BJ (cell line): ENCODE results near the gene SRSF7. TPM values are rescaled to one million over a fixed set of nuclear protein-coding genes. Genes with fewer than 3 reads are reported as not detected.
"Not testable (repeated sequence)": the region's sequence is repeated elsewhere in the genome, so short reads cannot be mapped to it uniquely, and the experiment has no call there.

ENCODE experiments used
- CTCF ChIA-PET: fragments of 350-600 bp; formaldehyde crosslinking; extraction: SDS; loops from one replicate; lab custom pipeline; 2021; ENCODE audit warnings: antibody characterized with exemption, inconsistent platforms; lab: Yijun Ruan, JAX
- POLR2A ChIA-PET: fragments of 300-600 bp; sonication (Branson Sonifier 250); formaldehyde crosslinking; extraction: SDS; loops from one replicate; lab custom pipeline; 2021; ENCODE audit warnings: antibody characterized with exemption; lab: Charles Lee
- DNase-seq: peaks from one replicate; pipeline ENCODE4 v3.0.0-alpha.2; 2011; ENCODE audit warnings: low read depth
- H3K27me3 ChIP-seq: 2 replicates; pipeline ENCODE4 v1.6.0; 2011; ENCODE audit warnings: low read length; ENCODE audit not compliant: control insufficient read depth, insufficient read depth
- H3K36me3 ChIP-seq: 2 replicates; pipeline ENCODE4 v1.5.1; 2011; ENCODE audit warnings: low read length; ENCODE audit not compliant: control insufficient read depth, insufficient read depth
- H3K4me3 ChIP-seq: 2 replicates; pipeline ENCODE4 v1.5.1; 2011; ENCODE audit warnings: low read depth, mild to moderate bottlenecking, control low read depth, low read length
- CTCF ChIP-seq: IDR thresholded peaks from 2 replicates; pipeline ENCODE4 v1.5.1; 2011; ENCODE audit warnings: low read depth, mild to moderate bottlenecking, control low read depth, inconsistent platforms, low read length, moderate library complexity; ENCODE audit not compliant: insufficient read depth
- polyA plus RNA-seq: library from polyadenylated mRNA; depleted of rRNA; stranded (reverse); fragments of >200 nt; gene quantifications from 2 replicates; pipeline ENCODE4 v1.2.3, GENCODE V29; 2011

The SRSF7 gene
- polyA plus RNA-seq, 1 experiment = 110 TPM

- ChIA-PET POLR2A (no interaction called here), CTCF (interaction anchor here (0.6 to 7.6 kb wide), 4 partner anchors 9 to 204 kb away, joined by 3 to 54 read pairs (median 4); no protein-coding TSS in a partner anchor)
- Histone ChIP-seq H3K36me3 (peaks cover 5% of the 10 kb centered on the region), H3K4me3 (no peak overlapping the region), H3K27me3 (no peaks in the 10 kb centered on the region)
- no peak for DNase-seq
- no peak for TF ChIP-seq CTCF
Observed at GRCh38 chr2:38739524-38739923, 11.6 kb downstream of the SRSF7 start.

GRCh38 chr2:38737925-38738324, 13.2 kb downstream of the SRSF7 start:
- no peak for TF ChIP-seq CTCF
- CTCF ChIA-PET = interaction anchor here (7.6 kb wide), 1 partner anchor 202 kb away, joined by 54 read pairs; no protein-coding TSS in a partner anchor
- Histone ChIP-seq H3K36me3 (peaks cover 3% of the 10 kb centered on the region), H3K4me3 (no peak overlapping the region), H3K27me3 (no peaks in the 10 kb centered on the region)
- POLR2A ChIA-PET = interaction anchor here (0.9 kb wide), 1 partner anchor 13 kb away, joined by 3 read pairs; the partner anchor contains the start of gene SRSF7
- no peak for DNase-seq

GRCh38 chr2:38737000-38737698, 14.0 kb downstream of the SRSF7 start:
- H3K36me3 ChIP-seq, H3K27me3 ChIP-seq, DNase-seq, H3K4me3 ChIP-seq: not testable (repeated sequence)
- CTCF ChIA-PET = interaction anchor here (1.2 to 7.6 kb wide), 2 partner anchors 12 to 202 kb away, joined by 3 to 54 read pairs; no protein-coding TSS in a partner anchor
- POLR2A ChIA-PET = interaction anchor here (0.9 kb wide), 1 partner anchor 14 kb away, joined by 3 read pairs; the partner anchor contains the start of gene SRSF7

GRCh38 chr2:38735999-38736320, 15.2 kb downstream of the SRSF7 start:
- no peak overlapping the region for H3K4me3 ChIP-seq
- ChIA-PET POLR2A (interaction anchor here (0.5 kb wide), 1 partner anchor 15 kb away, joined by 3 read pairs; no protein-coding TSS in a partner anchor), CTCF (interaction anchor here (1.2 to 1.6 kb wide), 2 partner anchors 11 to 421 kb away, joined by 3 to 4 read pairs; no protein-coding TSS in a partner anchor)
- DNase-seq = no peak
- no peaks in the 10 kb centered on the region for H3K27me3 ChIP-seq
- no peak for TF ChIP-seq CTCF
- H3K36me3 ChIP-seq = peaks cover 3% of the 10 kb centered on the region

GRCh38 chr2:38734299-38735058, 16.7 kb downstream of the SRSF7 start:
- TF ChIP-seq CTCF = no peak
- CTCF ChIA-PET = interaction anchor here (0.8 to 4.2 kb wide), 9 partner anchors 10 to 419 kb away, joined by 3 to 23 read pairs (median 4); no protein-coding TSS in a partner anchor
- POLR2A ChIA-PET = interaction anchor here (0.6 to 1.0 kb wide), 2 partner anchors 17 to 176 kb away, joined by 3 to 5 read pairs; partner anchors contain the start of gene SRSF7
- no peak for DNase-seq
- peaks cover 2% of the 10 kb centered on the region for H3K36me3 ChIP-seq
- H3K27me3 ChIP-seq = no peaks in the 10 kb centered on the region
- no peak overlapping the region for H3K4me3 ChIP-seq
